BLaER1 (cell line): ENCODE results near the gene NELFE.
"Not testable (repeated sequence)": the region's sequence is repeated elsewhere in the genome, so short reads cannot be mapped to it uniquely, and the experiment has no call there.

Source experiments
- H3K27ac ChIP-seq: shearing (Covaris generic); formaldehyde crosslinking; 2 replicates; pipeline ENCODE4 v1.8.1; 2022
- H3K27me3 ChIP-seq: shearing (Covaris generic); formaldehyde crosslinking; 2 replicates; pipeline ENCODE4 v1.8.1; 2022
- H3K36me3 ChIP-seq: shearing (Covaris generic); formaldehyde crosslinking; 2 replicates; pipeline ENCODE4 v1.8.1; 2022
- H3K4me1 ChIP-seq: shearing (Covaris generic); formaldehyde crosslinking; 2 replicates; pipeline ENCODE4 v1.8.1; 2022
- H3K4me2 ChIP-seq: shearing (Covaris generic); formaldehyde crosslinking; 2 replicates; pipeline ENCODE4 v1.8.1; 2022
- H3K4me3 ChIP-seq: shearing (Covaris generic); formaldehyde crosslinking; 2 replicates; pipeline ENCODE4 v1.8.1; 2022
- H3K9ac ChIP-seq: shearing (Covaris generic); formaldehyde crosslinking; 2 replicates; pipeline ENCODE4 v1.8.1; 2022
- H3K9me3 ChIP-seq: shearing (Covaris generic); formaldehyde crosslinking; 2 replicates; pipeline ENCODE4 v1.8.1; 2022
- H4K20me1 ChIP-seq: shearing (Covaris generic); formaldehyde crosslinking; 2 replicates; pipeline ENCODE4 v1.8.1; 2022
- Cebpa-rat ChIP-seq: shearing (Covaris generic); IDR thresholded peaks from 2 replicates; pipeline ENCODE4 v1.8.1; 2022

The NELFE gene

DNA sequence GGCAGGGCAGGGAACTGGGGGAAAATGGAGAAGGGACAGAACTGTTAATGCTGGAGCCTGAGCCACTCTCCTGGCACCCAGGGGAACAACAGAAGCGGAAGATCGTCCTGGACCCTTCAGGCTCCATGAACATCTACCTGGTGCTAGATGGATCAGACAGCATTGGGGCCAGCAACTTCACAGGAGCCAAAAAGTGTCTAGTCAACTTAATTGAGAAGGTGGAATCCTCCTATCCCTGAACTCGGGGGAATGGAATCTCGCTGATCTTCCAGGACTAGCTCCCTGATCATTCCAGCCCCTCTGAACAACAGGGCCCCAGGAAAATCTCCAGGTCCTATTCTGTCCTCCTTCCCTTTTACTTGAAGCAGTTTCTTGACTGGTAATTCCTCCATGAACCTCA is 10.9 kb downstream of the NELFE start:
- no peaks in the 10 kb centered on the region for H3K27me3 ChIP-seq
- H3K36me3 ChIP-seq, result peaks cover 31% of the 10 kb centered on the region
- H3K27ac ChIP-seq, result no peak overlapping the region
- no peaks in the 10 kb centered on the region for H3K9me3 ChIP-seq
- no peak for TF ChIP-seq Cebpa-rat
- H3K9ac ChIP-seq, result no peak overlapping the region
- H3K4me1 ChIP-seq, result no peaks in the 10 kb centered on the region
- no peak overlapping the region for H3K4me3 ChIP-seq
- no peak overlapping the region for H3K4me2 ChIP-seq
- H4K20me1 ChIP-seq, result no peaks in the 10 kb centered on the region

DNA sequence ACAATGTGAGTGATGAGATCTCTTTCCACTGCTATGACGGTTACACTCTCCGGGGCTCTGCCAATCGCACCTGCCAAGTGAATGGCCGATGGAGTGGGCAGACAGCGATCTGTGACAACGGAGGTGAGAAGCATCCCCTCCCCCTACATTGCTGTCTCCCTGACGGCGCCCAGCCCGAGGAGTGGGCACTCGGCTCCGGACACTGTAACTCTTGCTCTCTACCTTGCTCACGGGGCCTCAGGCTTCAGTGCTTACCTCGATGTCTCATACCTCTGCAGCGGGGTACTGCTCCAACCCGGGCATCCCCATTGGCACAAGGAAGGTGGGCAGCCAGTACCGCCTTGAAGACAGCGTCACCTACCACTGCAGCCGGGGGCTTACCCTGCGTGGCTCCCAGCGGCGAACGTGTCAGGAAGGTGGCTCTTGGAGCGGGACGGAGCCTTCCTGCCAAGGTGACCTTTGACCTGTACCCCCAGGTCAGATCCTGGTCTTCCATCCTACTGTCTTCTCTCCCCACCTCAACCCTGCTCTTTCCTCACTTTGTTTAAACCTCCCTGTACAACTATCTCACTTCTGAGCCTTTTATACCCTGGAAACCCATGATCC is 11.6 kb downstream of the NELFE start:
- Histone ChIP-seq H3K4me3 (no peak overlapping the region), H3K36me3 (peaks cover 24% of the 10 kb centered on the region), H4K20me1 (no peaks in the 10 kb centered on the region), H3K4me2 (no peak overlapping the region), H3K9me3 (no peaks in the 10 kb centered on the region), H3K27ac (no peak overlapping the region), H3K9ac (no peak overlapping the region), H3K27me3 (no peaks in the 10 kb centered on the region), H3K4me1 (no peaks in the 10 kb centered on the region)
- no peak for TF ChIP-seq Cebpa-rat

DNA sequence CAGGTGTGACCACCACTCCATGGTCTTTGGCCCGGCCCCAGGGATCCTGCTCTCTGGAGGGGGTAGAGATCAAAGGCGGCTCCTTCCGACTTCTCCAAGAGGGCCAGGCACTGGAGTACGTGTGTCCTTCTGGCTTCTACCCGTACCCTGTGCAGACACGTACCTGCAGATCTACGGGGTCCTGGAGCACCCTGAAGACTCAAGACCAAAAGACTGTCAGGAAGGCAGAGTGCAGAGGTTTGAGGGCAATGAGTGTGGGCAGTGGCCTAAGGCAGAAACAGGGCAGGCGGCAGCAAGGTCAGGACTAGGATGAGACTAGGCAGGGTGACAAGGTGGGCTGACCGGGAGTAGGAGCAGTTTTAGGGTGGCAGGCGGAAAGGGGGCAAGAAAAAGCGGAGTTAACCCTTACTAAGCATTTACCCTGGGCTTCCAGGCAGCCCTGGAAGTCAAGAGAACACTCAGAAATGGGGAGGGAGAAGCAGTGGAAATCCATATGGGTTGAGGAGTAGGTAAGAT is 12.3 kb downstream of the NELFE start:
- Histone ChIP-seq H3K4me1 (peaks cover 1% of the 10 kb centered on the region; the same call in 1 of the 2 replicates), H3K4me3 (no peak overlapping the region), H3K9ac (no peak overlapping the region), H3K27me3 (no peaks in the 10 kb centered on the region), H3K36me3 (peaks cover 16% of the 10 kb centered on the region), H4K20me1 (no peaks in the 10 kb centered on the region), H3K27ac (no peak overlapping the region), H3K4me2 (no peak overlapping the region), H3K9me3 (no peaks in the 10 kb centered on the region)
- TF ChIP-seq Cebpa-rat, result no peak

DNA sequence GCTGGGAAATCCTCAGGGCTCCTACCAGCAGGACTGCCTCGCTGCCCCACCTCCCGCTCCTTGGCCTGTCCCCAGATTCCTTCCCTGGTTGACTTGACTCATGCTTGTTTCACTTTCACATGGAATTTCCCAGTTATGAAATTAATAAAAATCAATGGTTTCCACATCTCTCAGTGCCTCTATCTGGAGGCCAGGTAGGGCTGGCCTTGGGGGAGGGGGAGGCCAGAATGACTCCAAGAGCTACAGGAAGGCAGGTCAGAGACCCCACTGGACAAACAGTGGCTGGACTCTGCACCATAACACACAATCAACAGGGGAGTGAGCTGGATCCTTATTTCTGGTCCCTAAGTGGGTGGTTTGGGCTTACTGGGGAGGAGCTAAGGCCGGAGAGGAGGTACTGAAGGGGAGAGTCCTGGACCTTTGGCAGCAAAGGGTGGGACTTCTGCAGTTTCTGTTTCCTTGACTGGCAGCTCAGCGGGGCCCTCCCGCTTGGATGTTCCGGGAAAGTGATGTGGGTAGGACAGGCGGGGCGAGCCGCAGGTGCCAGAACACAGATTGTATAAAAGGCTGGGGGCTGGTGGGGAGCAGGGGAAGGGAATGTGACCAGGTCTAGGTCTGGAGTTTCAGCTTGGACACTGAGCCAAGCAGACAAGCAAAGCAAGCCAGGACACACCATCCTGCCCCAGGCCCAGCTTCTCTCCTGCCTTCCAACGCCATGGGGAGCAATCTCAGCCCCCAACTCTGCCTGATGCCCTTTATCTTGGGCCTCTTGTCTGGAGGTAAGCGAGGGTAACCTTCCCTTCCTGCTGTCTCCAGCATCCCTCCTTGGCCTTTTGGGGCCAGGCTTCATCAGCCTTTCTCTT is 13.0 kb downstream of the NELFE start, which contains the start of gene CFB:
Gene CFB, plus strand, starts transcription at position 589 of the 863 bp plus-strand sequence. Its CDS starts 127 bp downstream, at position 716.
- Histone ChIP-seq H3K9ac (no peak within 1 kb of the TSS), H3K27me3 (no peaks in the 10 kb centered on the region), H3K4me3 (no peak within 1 kb of the TSS), H3K4me1 (peaks cover 8% of the 10 kb centered on the region), H4K20me1 (no peaks in the 10 kb centered on the region), H3K27ac (no peak within 1 kb of the TSS), H3K9me3 (no peaks in the 10 kb centered on the region), H3K36me3 (peaks cover 9% of the 10 kb centered on the region), H3K4me2 (no peak within 1 kb of the TSS)
- no peak for TF ChIP-seq Cebpa-rat

DNA sequence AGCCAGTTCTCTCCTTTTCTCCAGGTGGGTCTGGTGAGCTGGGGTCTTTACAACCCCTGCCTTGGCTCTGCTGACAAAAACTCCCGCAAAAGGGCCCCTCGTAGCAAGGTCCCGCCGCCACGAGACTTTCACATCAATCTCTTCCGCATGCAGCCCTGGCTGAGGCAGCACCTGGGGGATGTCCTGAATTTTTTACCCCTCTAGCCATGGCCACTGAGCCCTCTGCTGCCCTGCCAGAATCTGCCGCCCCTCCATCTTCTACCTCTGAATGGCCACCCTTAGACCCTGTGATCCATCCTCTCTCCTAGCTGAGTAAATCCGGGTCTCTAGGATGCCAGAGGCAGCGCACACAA is 13.6 kb downstream of the NELFE start:
- Histone ChIP-seq H3K36me3 (peaks cover 4% of the 10 kb centered on the region; the same call in 1 of the 2 replicates), H3K4me2 (no peak overlapping the region), H3K9me3 (no peaks in the 10 kb centered on the region), H3K4me3 (no peak overlapping the region), H4K20me1 (no peaks in the 10 kb centered on the region), H3K9ac (no peak overlapping the region), H3K27me3 (no peaks in the 10 kb centered on the region), H3K4me1 (peaks cover 14% of the 10 kb centered on the region), H3K27ac (no peak overlapping the region)
- no peak for TF ChIP-seq Cebpa-rat

DNA sequence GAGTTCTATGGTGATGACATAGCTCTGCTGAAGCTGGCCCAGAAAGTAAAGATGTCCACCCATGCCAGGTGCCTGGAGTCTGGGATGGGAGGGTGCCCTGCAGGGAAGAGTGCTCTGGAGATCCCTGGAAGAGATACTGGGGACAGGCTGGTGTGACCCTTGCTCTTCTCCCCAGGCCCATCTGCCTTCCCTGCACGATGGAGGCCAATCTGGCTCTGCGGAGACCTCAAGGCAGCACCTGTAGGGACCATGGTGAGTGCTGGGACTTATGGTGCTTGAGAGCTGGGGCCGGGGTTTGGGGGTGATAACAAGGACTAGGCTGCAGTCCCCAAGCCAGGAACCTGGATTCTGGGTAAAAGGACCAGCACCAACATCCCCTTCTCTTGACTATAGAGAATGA is 15.0 kb downstream of the NELFE start:
- H3K4me3 ChIP-seq, result no peak overlapping the region
- H4K20me1 ChIP-seq, result no peaks in the 10 kb centered on the region
- H3K9me3 ChIP-seq, result no peaks in the 10 kb centered on the region
- H3K4me1 ChIP-seq, result peaks cover 22% of the 10 kb centered on the region
- no peak for TF ChIP-seq Cebpa-rat
- H3K27ac ChIP-seq, result no peak overlapping the region
- no peak overlapping the region for H3K9ac ChIP-seq
- H3K4me2 ChIP-seq, result no peak overlapping the region
- H3K36me3 ChIP-seq, result no peaks in the 10 kb centered on the region
- H3K27me3 ChIP-seq, result no peaks in the 10 kb centered on the region

DNA sequence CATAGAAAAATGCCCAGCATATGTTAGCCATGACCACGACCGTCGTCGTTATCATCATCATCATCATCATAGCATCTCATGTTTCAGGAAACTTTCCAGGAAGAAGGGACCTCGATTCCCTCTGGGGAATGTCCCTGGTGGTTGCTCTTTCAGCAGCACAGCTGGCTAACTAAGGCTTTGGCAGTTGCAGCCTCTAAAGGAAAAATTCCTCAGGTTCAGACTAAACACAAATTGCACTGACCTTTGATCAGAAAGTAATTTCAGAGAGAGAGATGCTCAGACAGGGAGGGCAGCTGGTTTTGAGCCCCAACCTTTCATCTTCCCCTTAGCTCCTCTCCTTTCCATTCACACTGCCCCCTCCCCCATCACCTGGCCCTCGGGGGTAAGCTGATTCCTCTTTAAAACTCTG is 18.5 kb downstream of the NELFE start:
- Histone ChIP-seq H3K9me3 (no peaks in the 10 kb centered on the region), H3K4me2 (peak overlapping the region; percentile 77)
- no peak for TF ChIP-seq Cebpa-rat

DNA sequence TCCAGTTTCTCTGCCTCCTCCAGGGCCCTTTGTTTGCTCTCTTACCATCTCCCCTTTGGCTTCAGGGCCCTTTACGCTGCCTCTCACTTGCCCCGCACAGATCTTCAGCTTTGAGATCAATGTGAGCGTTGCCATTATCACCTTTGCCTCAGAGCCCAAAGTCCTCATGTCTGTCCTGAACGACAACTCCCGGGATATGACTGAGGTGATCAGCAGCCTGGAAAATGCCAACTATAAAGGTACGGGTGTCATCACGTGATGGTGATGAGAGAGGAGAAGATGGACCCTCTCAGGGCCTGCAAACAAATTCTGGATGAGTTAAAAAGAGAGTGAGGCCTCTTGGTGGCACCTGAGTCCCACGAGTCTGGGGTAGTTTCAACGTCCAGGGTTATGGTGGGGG is 22.9 kb downstream of the NELFE start:
- Histone ChIP-seq H4K20me1 (no peaks in the 10 kb centered on the region), H3K27me3 (no peaks in the 10 kb centered on the region)

More for the DNA sequence above, 18.5 kb downstream of the NELFE start:
- H3K4me3 ChIP-seq, result 0 out of 2 replicates have a peak overlapping the region, but pooled peaks have one; percentile 3
- H4K20me1 ChIP-seq, result no peaks in the 10 kb centered on the region
- H3K9ac ChIP-seq, result peak overlapping the region; percentile 60
- no peaks in the 10 kb centered on the region for H3K36me3 ChIP-seq
- H3K27me3 ChIP-seq, result no peaks in the 10 kb centered on the region
- peak overlapping the region; percentile 69 for H3K27ac ChIP-seq
- peaks cover 30% of the 10 kb centered on the region for H3K4me1 ChIP-seq

DNA sequence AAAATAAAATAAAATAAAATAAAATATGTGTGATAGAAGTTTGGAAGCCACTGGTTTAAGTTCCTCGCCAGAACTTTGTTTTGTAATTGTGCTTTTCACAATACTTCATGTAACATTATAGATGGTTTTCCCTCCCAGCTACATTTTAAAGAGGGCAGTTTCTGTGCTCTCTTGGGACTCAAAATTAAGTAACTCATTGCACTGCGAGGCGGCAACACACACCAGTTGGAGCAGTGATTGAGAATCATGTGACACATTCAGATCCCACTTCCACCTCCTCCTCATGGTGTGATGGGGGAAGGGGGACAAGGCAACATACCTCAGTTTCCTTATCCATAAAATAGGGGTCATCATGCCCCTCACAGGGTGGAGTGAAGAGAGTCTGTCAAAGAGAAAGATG is 23.8 kb downstream of the NELFE start:
- no peak for TF ChIP-seq Cebpa-rat
- Histone ChIP-seq H3K9me3 (no peaks in the 10 kb centered on the region), H3K36me3 (no peaks in the 10 kb centered on the region), H3K4me1 (peaks cover 14% of the 10 kb centered on the region), H3K4me2 (no peak overlapping the region), H3K4me3 (no peak overlapping the region), H4K20me1 (no peaks in the 10 kb centered on the region), H3K9ac (no peak overlapping the region), H3K27me3 (no peaks in the 10 kb centered on the region), H3K27ac (no peak overlapping the region)

More for the DNA sequence above, 22.9 kb downstream of the NELFE start:
- TF ChIP-seq Cebpa-rat, result no peak
- Histone ChIP-seq H3K9ac (no peak overlapping the region), H3K4me1 (peaks cover 23% of the 10 kb centered on the region), H3K9me3 (no peaks in the 10 kb centered on the region), H3K27ac (no peak overlapping the region), H3K36me3 (no peaks in the 10 kb centered on the region), H3K4me3 (no peak overlapping the region), H3K4me2 (no peak overlapping the region)

DNA sequence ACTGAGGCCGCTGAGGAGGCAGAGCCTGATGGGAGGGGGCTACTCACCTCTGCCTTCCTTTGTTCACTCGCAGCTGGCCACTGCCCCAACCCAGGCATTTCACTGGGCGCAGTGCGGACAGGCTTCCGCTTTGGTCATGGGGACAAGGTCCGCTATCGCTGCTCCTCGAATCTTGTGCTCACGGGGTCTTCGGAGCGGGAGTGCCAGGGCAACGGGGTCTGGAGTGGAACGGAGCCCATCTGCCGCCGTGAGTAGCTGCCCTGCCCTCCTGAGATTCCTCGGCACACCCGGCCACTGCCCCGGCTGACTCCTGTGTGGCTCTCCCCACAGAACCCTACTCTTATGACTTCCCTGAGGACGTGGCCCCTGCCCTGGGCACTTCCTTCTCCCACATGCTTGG is 25.2 kb downstream of the NELFE start:
- Histone ChIP-seq H3K9me3 (no peaks in the 10 kb centered on the region), H3K36me3 (no peaks in the 10 kb centered on the region), H3K27ac (no peak overlapping the region), H3K4me1 (peaks cover 8% of the 10 kb centered on the region), H3K9ac (no peak overlapping the region), H3K27me3 (no peaks in the 10 kb centered on the region), H4K20me1 (no peaks in the 10 kb centered on the region), H3K4me3 (no peak overlapping the region), H3K4me2 (no peak overlapping the region)
- no peak for TF ChIP-seq Cebpa-rat

DNA sequence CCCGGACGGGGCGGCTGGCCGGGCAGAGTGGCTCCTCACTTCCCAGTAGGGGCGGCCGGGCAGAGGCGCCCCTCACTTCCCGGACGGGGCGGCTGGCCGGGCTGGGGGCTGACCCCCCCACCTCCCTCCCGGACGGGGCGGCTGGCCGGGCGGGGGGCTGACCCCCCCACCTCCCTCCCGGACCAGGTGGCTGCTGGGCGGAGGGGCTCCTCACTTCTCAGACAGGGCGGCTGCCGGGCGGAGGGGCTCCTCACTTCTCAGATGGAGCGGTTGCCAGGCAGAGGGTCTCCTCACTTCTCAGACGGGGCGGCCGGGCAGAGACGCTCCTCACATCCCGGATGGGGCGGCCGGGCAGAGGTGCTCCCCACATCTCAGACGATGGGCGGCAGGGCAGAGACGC is 26.6 kb downstream of the NELFE start:
- not testable (repeated sequence) for H3K9me3 ChIP-seq, H3K9ac ChIP-seq, H4K20me1 ChIP-seq, H3K36me3 ChIP-seq, H3K4me2 ChIP-seq, H3K4me3 ChIP-seq, H3K4me1 ChIP-seq, H3K27me3 ChIP-seq, H3K27ac ChIP-seq
